ENCODE measurements around the gene TSHZ2. TPM values are rescaled to one million over a fixed set of nuclear protein-coding genes. Genes with fewer than 3 reads are reported as not detected.

Gene TSHZ2
- total RNA-seq, 4 donors from 2014 or later = 1.9 to 12.9 (median 5.0) TPM

GRCh38 chr20:53395188-53395923, 423.2 kb downstream of the TSHZ2 start:
- Histone ChIP-seq H3K4me3 (no peak overlapping the region), H3K4me1 (no peaks in the 10 kb centered on the region), H3K27ac (no peak overlapping the region), H3K9me3 (no peaks in the 10 kb centered on the region), H3K27me3 (no peaks in the 10 kb centered on the region), H3K36me3 (no peaks in the 10 kb centered on the region)
- 67 to 71% methylated on average over 5 of the region's 5 CpGs for WGBS, 2 donors (ENCODE audit: low coverage in 1 of 2)
- TF ChIP-seq, protein P1, sequence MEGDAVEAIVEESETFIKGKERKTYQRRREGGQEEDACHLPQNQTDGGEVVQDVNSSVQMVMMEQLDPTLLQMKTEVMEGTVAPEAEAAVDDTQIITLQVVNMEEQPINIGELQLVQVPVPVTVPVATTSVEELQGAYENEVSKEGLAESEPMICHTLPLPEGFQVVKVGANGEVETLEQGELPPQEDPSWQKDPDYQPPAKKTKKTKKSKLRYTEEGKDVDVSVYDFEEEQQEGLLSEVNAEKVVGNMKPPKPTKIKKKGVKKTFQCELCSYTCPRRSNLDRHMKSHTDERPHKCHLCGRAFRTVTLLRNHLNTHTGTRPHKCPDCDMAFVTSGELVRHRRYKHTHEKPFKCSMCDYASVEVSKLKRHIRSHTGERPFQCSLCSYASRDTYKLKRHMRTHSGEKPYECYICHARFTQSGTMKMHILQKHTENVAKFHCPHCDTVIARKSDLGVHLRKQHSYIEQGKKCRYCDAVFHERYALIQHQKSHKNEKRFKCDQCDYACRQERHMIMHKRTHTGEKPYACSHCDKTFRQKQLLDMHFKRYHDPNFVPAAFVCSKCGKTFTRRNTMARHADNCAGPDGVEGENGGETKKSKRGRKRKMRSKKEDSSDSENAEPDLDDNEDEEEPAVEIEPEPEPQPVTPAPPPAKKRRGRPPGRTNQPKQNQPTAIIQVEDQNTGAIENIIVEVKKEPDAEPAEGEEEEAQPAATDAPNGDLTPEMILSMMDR (IDR thresholded peaks at IDR 0.05) = no peak
- TF ChIP-seq EP300 (IDR thresholded peaks at IDR 0.05; ENCODE audit: low read depth) = no peak
- intact Hi-C loops (cut with DNase I; ENCODE audit: low total_unique reads) (no loop called here), in situ Hi-C loops (cut with MboI; ENCODE audit: low pct_ligation_motif_present in 1 of 4, low pct_unique_long_range_greater_than_20kb in 1 of 4, low sequenced_read_pairs in 3 of 4) (no loop called here)
- no peak for DNase-seq

DNA sequence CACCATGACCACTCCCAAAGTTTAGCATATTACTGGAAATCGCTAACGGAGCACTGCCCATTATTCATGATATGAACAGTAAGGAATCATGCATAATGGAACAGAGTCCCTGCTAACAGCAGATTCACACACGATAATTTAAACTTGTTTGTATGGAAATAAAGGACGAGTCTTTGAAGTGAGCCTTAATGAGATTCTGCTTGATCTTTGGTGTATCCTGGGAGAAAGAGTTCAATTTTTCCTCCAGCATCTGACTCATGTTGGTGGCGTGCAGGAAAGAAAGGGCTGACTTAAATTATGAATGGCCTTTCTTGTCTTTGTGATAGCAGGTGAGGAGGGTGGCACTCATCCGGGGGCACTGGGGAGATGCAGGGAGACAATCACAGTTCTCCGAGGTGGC, 426.9 kb downstream of the TSHZ2 start:
- no peaks in the 10 kb centered on the region for H3K36me3 ChIP-seq
- no peak for TF ChIP-seq POLR2A (IDR thresholded peaks at IDR 0.05)
- TF ChIP-seq, protein P1 (IDR thresholded peaks at IDR 0.05) = no peak
- TF ChIP-seq POLR2AphosphoS5 (IDR thresholded peaks at IDR 0.05) = no peak
- no peak for TF ChIP-seq EP300 (IDR thresholded peaks at IDR 0.05; ENCODE audit: low read depth)
- H3K27me3 ChIP-seq = no peaks in the 10 kb centered on the region
- no peak for DNase-seq
- H3K4me3 ChIP-seq = no peak overlapping the region
- H3K4me1 ChIP-seq = no peaks in the 10 kb centered on the region
- in situ Hi-C loops (cut with MboI; ENCODE audit: low pct_ligation_motif_present in 1 of 4, low pct_unique_long_range_greater_than_20kb in 1 of 4, low sequenced_read_pairs in 3 of 4) (no loop called here), intact Hi-C loops (cut with DNase I; ENCODE audit: low total_unique reads) (no loop called here)
- H3K9me3 ChIP-seq = no peaks in the 10 kb centered on the region
- 81 to 98% methylated on average over 5 to 7 of the region's 7 CpGs for WGBS, 2 donors (ENCODE audit: low coverage in 1 of 2)
- H3K27ac ChIP-seq = no peak overlapping the region

DNA sequence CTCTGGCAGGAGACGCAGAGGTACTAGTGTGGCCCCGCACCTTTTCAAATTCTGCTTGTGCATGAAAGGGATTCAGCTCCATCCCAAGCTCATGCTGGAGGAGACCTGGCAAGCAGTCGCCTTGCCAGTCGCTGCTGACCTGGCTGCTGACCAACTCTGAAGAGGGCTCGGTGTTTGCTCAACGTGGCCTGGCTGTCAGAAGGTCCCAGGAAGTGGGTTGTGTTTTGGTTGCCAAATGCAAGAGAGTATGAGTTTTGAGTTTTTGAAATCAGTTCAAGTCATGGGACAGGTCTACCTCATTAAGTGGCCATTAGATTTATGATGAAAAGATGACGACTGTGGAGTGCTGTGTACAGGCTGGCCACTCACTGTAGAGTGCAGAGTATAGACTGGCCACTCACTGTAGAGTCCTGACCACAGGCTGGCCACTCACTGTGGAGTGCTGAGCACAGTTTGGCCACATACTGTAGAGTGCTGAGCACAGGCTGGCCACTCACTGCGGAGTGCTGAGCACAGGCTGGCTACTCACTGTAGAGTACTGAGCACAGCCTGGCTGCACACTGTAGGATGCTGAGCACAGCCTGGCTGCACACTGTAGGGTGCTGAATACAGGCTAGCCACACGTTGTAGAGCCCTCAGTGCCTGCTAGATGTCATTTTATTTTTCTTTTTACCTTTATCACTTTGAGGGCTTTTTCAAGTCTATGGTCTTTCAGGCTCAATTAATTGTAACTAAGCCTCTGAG, 427.6 kb downstream of the TSHZ2 start:
- no peak overlapping the region for H3K27ac ChIP-seq
- in situ Hi-C loops (cut with MboI; ENCODE audit: low pct_ligation_motif_present in 1 of 4, low pct_unique_long_range_greater_than_20kb in 1 of 4, low sequenced_read_pairs in 3 of 4) = loop anchor here in 2 of 4 donors (25.0 kb wide), 2 partner anchors 138 to 563 kb away; no protein-coding TSS in a partner anchor
- H3K9me3 ChIP-seq = no peaks in the 10 kb centered on the region
- DNase-seq = no peak
- intact Hi-C loops (cut with DNase I; ENCODE audit: low total_unique reads) = no loop called here
- H3K36me3 ChIP-seq = no peaks in the 10 kb centered on the region
- no peak overlapping the region for H3K4me3 ChIP-seq
- H3K27me3 ChIP-seq = no peaks in the 10 kb centered on the region
- 60% methylated on average over 9 of the region's 9 CpGs; no CpG with 5 or more reads in 1 of the 2 donors for WGBS, 2 donors (ENCODE audit: low coverage in 1 of 2)
- H3K4me1 ChIP-seq = no peaks in the 10 kb centered on the region
- TF ChIP-seq POLR2A (IDR thresholded peaks at IDR 0.05) = no peak
- no peak for TF ChIP-seq POLR2AphosphoS5 (IDR thresholded peaks at IDR 0.05)
- TF ChIP-seq, protein P1 (IDR thresholded peaks at IDR 0.05) = no peak
- TF ChIP-seq EP300 (IDR thresholded peaks at IDR 0.05; ENCODE audit: low read depth) = no peak

DNA sequence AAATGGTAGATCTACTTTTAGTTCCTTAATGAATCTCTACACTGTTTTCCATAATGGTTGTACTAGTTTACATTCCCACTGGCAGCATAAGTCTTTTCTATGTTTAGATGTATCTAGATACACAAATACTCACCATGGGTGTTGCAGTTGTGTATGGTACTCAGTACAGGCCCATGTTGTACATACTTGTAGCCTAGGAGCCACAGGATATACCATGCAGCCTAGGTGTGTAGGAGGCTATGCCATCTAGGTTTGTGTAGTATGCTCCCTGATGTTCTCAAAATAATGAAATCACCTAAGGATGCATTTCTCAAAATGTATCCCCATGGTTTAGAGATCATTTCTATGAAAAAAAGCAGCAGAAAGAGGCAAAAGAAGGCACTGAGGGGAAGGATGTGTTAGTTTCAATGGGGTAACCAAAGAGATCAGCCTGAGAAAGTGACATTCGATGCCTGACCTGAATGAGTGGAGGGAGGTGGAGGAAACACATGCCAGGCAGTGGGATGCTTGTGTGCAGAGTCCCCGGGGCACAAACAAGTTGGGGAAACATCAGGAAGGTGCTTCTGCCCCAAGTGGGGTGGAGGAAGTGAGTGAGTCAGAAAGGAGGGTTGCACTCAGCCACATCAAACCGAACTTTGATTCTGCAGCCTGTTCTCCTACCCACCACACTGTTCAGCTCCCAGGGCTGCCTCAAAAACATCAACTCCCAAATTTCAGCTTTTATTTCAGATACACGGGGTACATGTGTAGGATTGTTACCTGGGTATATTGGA, 430.3 kb downstream of the TSHZ2 start:
- 67 to 75% methylated on average over 1 to 4 of the region's 4 CpGs for WGBS, 2 donors (ENCODE audit: low coverage in 1 of 2)

More for the DNA sequence above, 430.3 kb downstream of the TSHZ2 start:
- in situ Hi-C loops (cut with MboI; ENCODE audit: low pct_ligation_motif_present in 1 of 4, low pct_unique_long_range_greater_than_20kb in 1 of 4, low sequenced_read_pairs in 3 of 4) (loop anchor here in 2 of 4 donors (25.0 kb wide), 2 partner anchors 135 to 560 kb away; no protein-coding TSS in a partner anchor), intact Hi-C loops (cut with DNase I; ENCODE audit: low total_unique reads) (no loop called here)
- Histone ChIP-seq H3K9me3 (no peaks in the 10 kb centered on the region), H3K4me1 (no peaks in the 10 kb centered on the region), H3K27ac (no peak overlapping the region), H3K27me3 (no peaks in the 10 kb centered on the region), H3K36me3 (no peaks in the 10 kb centered on the region), H3K4me3 (no peak overlapping the region)
- no peak for DNase-seq
- TF ChIP-seq, protein P1 (IDR thresholded peaks at IDR 0.05) = no peak
- no peak for TF ChIP-seq POLR2A (IDR thresholded peaks at IDR 0.05)
- TF ChIP-seq POLR2AphosphoS5 (IDR thresholded peaks at IDR 0.05) = no peak
- no peak for TF ChIP-seq EP300 (IDR thresholded peaks at IDR 0.05; ENCODE audit: low read depth)
